ENCODE results near the gene IPCEF1.
A peak's percentile ranks its signal among the peaks of the same experiment; 100 is the strongest.
"Not testable (repeated sequence)": the region's sequence is repeated elsewhere in the genome, so short reads cannot be mapped to it uniquely, and the experiment has no call there.

The IPCEF1 gene

GRCh38 chr6:154370545-154370944 is 13.9 kb upstream of the IPCEF1 start:
- DNase-seq, result no peak

- no peak for DNase-seq
Observed at GRCh38 chr6:154367839-154368695, 11.5 kb upstream of the IPCEF1 start.

GRCh38 chr6:154367336-154367735 is 10.7 kb upstream of the IPCEF1 start:
- DNase-seq, result no peak

GRCh38 chr6:154363821-154364220 is 7.2 kb upstream of the IPCEF1 start:
- no peak for DNase-seq

- no peak for DNase-seq
Observed at GRCh38 chr6:154361476-154361875, 4.9 kb upstream of the IPCEF1 start.

- DNase-seq, result no peak
Observed at GRCh38 chr6:154360476-154360875, 3.9 kb upstream of the IPCEF1 start.

- DNase-seq, result no peak
Observed at GRCh38 chr6:154359679-154360078, 3.1 kb upstream of the IPCEF1 start.

- DNase-seq, result no peak
Observed at GRCh38 chr6:154359161-154359574, 2.6 kb upstream of the IPCEF1 start.

GRCh38 chr6:154358019-154358545 is 1.5 kb upstream of the IPCEF1 start:
- no peak for DNase-seq

GRCh38 chr6:154356113-154356512 is 490 bp downstream of the IPCEF1 start:
- no peak for DNase-seq

- no peak for DNase-seq
Observed at GRCh38 chr6:154354265-154354777, 2.3 kb downstream of the IPCEF1 start.

GRCh38 chr6:154353626-154354025 is 3.0 kb downstream of the IPCEF1 start:
- no peak for DNase-seq

- peak; percentile 21 to 36 for DNase-seq
Observed at GRCh38 chr6:154352898-154353585, 3.6 kb downstream of the IPCEF1 start.

GRCh38 chr6:154350293-154350692 is 6.3 kb downstream of the IPCEF1 start:
- DNase-seq, result no peak

- no peak for DNase-seq
Observed at GRCh38 chr6:154347981-154348380, 8.6 kb downstream of the IPCEF1 start.

- no peak for DNase-seq
Observed at GRCh38 chr6:154345811-154346210, 10.8 kb downstream of the IPCEF1 start.

GRCh38 chr6:154343473-154344308 is 12.9 kb downstream of the IPCEF1 start:
- DNase-seq, result no peak

GRCh38 chr6:154341871-154342270 is 14.7 kb downstream of the IPCEF1 start:
- no peak for DNase-seq

GRCh38 chr6:154341336-154341735 is 15.3 kb downstream of the IPCEF1 start:
- DNase-seq, result no peak

- no peak for DNase-seq
Observed at GRCh38 chr6:154337406-154338005, 19.1 kb downstream of the IPCEF1 start.

GRCh38 chr6:154334147-154334546 is 22.5 kb downstream of the IPCEF1 start:
- DNase-seq, result not testable (repeated sequence)

- DNase-seq, result no peak
Observed at GRCh38 chr6:154331750-154332149, 24.9 kb downstream of the IPCEF1 start.
